ENCODE data around the gene ATXN7L1.

DNA sequence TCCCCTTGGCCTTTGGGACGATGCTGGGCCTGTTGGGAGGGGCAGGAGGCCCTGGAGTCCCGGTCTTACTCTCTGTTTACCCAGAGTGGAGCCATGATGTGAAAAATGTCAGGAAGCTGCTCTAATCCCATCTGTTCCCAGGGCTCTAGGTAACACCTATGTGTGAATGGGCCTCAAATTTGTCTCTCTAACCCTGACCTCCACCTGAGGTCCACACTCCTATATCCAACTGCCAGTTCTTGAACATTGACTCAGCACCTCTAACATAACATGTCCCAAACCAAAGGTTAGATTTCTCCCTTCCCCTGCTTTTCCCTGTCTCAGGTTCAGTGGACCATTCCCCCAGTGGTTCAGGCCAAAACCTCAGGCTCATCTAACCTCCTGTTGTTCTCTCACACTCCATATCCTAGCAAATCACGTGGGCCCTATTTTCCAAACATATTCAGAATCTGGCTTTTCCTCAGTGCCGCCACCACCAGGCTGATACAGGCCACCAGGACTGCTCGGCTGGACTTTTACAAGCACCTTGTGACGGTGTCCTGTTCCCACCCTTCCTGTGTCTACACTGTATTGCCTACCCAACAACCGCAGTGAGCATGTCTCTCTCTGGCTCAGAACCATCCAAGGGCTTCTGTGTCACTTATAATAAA is 130.6 kb downstream of the ATXN7L1 start:
- TF ChIP-seq, protein P1, sequence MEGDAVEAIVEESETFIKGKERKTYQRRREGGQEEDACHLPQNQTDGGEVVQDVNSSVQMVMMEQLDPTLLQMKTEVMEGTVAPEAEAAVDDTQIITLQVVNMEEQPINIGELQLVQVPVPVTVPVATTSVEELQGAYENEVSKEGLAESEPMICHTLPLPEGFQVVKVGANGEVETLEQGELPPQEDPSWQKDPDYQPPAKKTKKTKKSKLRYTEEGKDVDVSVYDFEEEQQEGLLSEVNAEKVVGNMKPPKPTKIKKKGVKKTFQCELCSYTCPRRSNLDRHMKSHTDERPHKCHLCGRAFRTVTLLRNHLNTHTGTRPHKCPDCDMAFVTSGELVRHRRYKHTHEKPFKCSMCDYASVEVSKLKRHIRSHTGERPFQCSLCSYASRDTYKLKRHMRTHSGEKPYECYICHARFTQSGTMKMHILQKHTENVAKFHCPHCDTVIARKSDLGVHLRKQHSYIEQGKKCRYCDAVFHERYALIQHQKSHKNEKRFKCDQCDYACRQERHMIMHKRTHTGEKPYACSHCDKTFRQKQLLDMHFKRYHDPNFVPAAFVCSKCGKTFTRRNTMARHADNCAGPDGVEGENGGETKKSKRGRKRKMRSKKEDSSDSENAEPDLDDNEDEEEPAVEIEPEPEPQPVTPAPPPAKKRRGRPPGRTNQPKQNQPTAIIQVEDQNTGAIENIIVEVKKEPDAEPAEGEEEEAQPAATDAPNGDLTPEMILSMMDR (IDR thresholded peaks at IDR 0.05; ENCODE audit: low read depth, low read length): no peak
- no peak for TF ChIP-seq EZH2phosphoT487 (IDR thresholded peaks at IDR 0.05; ENCODE audit: low read depth)

Data from OCI-LY3 (cell line).